NCI-H128 (cell line): ENCODE measurements around the gene ZNF568.

Experiments
- DNase-seq: peaks from one replicate; lab custom pipeline; 2025; ENCODE audit not compliant: unreplicated experiment; lab: John Stamatoyannopoulos, UW

The ZNF568 gene

GRCh38 chr19:36915992-36916830, at the start of gene ZNF568, which contains the start of gene ZNF829:
Gene ZNF568, plus strand, starts transcription at chr19:36916332. Its CDS starts 6,439 bp downstream, at chr19:36922771.
Gene ZNF829, minus strand, starts transcription at chr19:36916291. Its CDS starts 1,124 bp downstream, at chr19:36915167.
- peak; percentile 61 for DNase-seq

GRCh38 chr19:36876993-36877938, 38.9 kb upstream of the ZNF568 start:
- DNase-seq: no peak

- no peak for DNase-seq
These were observed 24.3 kb upstream of the ZNF568 start for GRCh38 chr19:36891768-36892357.

GRCh38 chr19:36894849-36895383, 21.2 kb upstream of the ZNF568 start:
- no peak for DNase-seq

GRCh38 chr19:36898422-36898821, 17.7 kb upstream of the ZNF568 start:
- no peak for DNase-seq

- DNase-seq: no peak
These were observed 859 bp downstream of the ZNF568 start for GRCh38 chr19:36916991-36917390.

GRCh38 chr19:36918090-36918489, 2.0 kb downstream of the ZNF568 start:
- DNase-seq: no peak

GRCh38 chr19:36931684-36932083, 15.6 kb downstream of the ZNF568 start:
- no peak for DNase-seq

- DNase-seq: no peak
These were observed 23.0 kb downstream of the ZNF568 start for GRCh38 chr19:36939153-36939552.

- no peak for DNase-seq
These were observed 34.4 kb downstream of the ZNF568 start for GRCh38 chr19:36950335-36951119.

- DNase-seq: no peak
These were observed 46.2 kb downstream of the ZNF568 start for GRCh38 chr19:36962346-36962745.

- peak; percentile 67 for DNase-seq
These were observed 47.1 kb downstream of the ZNF568 start for GRCh38 chr19:36963280-36963679.

GRCh38 chr19:36972571-36972970, 56.4 kb downstream of the ZNF568 start:
- no peak for DNase-seq

- peak; percentile 64 for DNase-seq
These were observed 57.1 kb downstream of the ZNF568 start for GRCh38 chr19:36973021-36973843.

- DNase-seq: no peak
These were observed 57.7 kb downstream of the ZNF568 start for GRCh38 chr19:36973844-36974195.

- no peak for DNase-seq
These were observed 70.0 kb downstream of the ZNF568 start for GRCh38 chr19:36986131-36986530.

GRCh38 chr19:36986601-36987000, 70.5 kb downstream of the ZNF568 start:
- DNase-seq: no peak

GRCh38 chr19:36987091-36987490, 71.0 kb downstream of the ZNF568 start:
- DNase-seq: no peak

- no peak for DNase-seq
These were observed 81.2 kb downstream of the ZNF568 start for GRCh38 chr19:36997152-36997842.
